GM19238 (cell line): Measurements from ENCODE around the gene ASPG.

ENCODE experiments used
- DNase-seq: peaks from one replicate; pipeline ENCODE4 v3.0.0; 2011; ENCODE audit warnings: low spot score; ENCODE audit not compliant: insufficient read length

Gene ASPG

GRCh38 chr14:104085032-104085888, at the start of gene ASPG:
TSS of gene ASPG (plus strand) at chr14:104085700. CDS start at chr14:104085771, 71 bp downstream.
- peak; percentile 5 for DNase-seq

GRCh38 chr14:104036212-104036611, 49.3 kb upstream of the ASPG start:
- no peak for DNase-seq

GRCh38 chr14:104037074-104037473, 48.4 kb upstream of the ASPG start:
- no peak for DNase-seq

GRCh38 chr14:104037903-104038302, 47.6 kb upstream of the ASPG start:
- DNase-seq: no peak

- no peak for DNase-seq
These were observed 46.3 kb upstream of the ASPG start for GRCh38 chr14:104039214-104039613.

GRCh38 chr14:104040539-104040938, 45.0 kb upstream of the ASPG start:
- DNase-seq: no peak

GRCh38 chr14:104041430-104042104, 43.9 kb upstream of the ASPG start:
- no peak for DNase-seq

- DNase-seq: no peak
These were observed 41.5 kb upstream of the ASPG start for GRCh38 chr14:104044016-104044415.

- DNase-seq: no peak
These were observed 37.7 kb upstream of the ASPG start for GRCh38 chr14:104047761-104048160.

GRCh38 chr14:104048758-104049507, 36.6 kb upstream of the ASPG start:
- no peak for DNase-seq

GRCh38 chr14:104049576-104050240, 35.8 kb upstream of the ASPG start:
- DNase-seq: no peak

GRCh38 chr14:104051092-104051813, 34.2 kb upstream of the ASPG start:
- no peak for DNase-seq

GRCh38 chr14:104054222-104054905, 31.1 kb upstream of the ASPG start:
- no peak for DNase-seq

GRCh38 chr14:104062281-104062680, 23.2 kb upstream of the ASPG start:
- DNase-seq: no peak

GRCh38 chr14:104064003-104064402, 21.5 kb upstream of the ASPG start:
- no peak for DNase-seq

- DNase-seq: no peak
These were observed 19.2 kb upstream of the ASPG start for GRCh38 chr14:104066279-104066678.

GRCh38 chr14:104066719-104067295, 18.7 kb upstream of the ASPG start:
- DNase-seq: no peak

GRCh38 chr14:104069541-104069940, 16.0 kb upstream of the ASPG start:
- no peak for DNase-seq

- no peak for DNase-seq
These were observed 12.9 kb upstream of the ASPG start for GRCh38 chr14:104072586-104072985.

- DNase-seq: no peak
These were observed 11.7 kb upstream of the ASPG start for GRCh38 chr14:104073764-104074163.
